Left lung (tissue), 10 donors: ENCODE measurements around the gene VWCE. TPM values are rescaled to one million over a fixed set of nuclear protein-coding genes. Genes with fewer than 3 reads are reported as not detected.

Experiments used
- ATAC-seq: fragments of 200-7000 bp; cut with Tn5 transposase; one replicate; pipeline ENCODE4 v1.9.1; 2020; ENCODE audit warnings: moderate library complexity
- DNase-seq, 4 donors: peaks; one replicate each; pipeline ENCODE4 v3.0.0-alpha.2; 2013 to 2020
- H3K27ac ChIP-seq, 2 donors: fragments of 200-600 bp; sonication (generic) in 1 of 2; one replicate each; pipeline versions ENCODE4 v1.5.0 to v1.8.0; 2020 to 2021
- H3K27me3 ChIP-seq, 2 donors: fragments of 200-600 bp; sonication (generic) in 1 of 2; one replicate each; pipeline versions ENCODE4 v1.5.0 to v1.8.0; 2020 to 2021
- H3K36me3 ChIP-seq, 2 donors: fragments of 200-600 bp; sonication (generic) in 1 of 2; one replicate each; pipeline versions ENCODE4 v1.5.0 to v1.8.0; 2020 to 2021
- H3K4me1 ChIP-seq, 2 donors: fragments of 200-600 bp; one replicate each; pipeline ENCODE4 v1.8.0; 2021
- H3K4me3 ChIP-seq, 2 donors: fragments of 200-600 bp; sonication (generic) in 1 of 2; one replicate each; pipeline versions ENCODE4 v1.5.0 to v1.8.0; 2020 to 2021; ENCODE audit warnings: mild to moderate bottlenecking in 1 of 2
- H3K9me3 ChIP-seq, 2 donors: fragments of 200-600 bp; sonication (generic) in 1 of 2; one replicate each; pipeline versions ENCODE4 v1.5.0 to v1.8.0; 2020 to 2021
- CTCF ChIP-seq, 2 donors: fragments of 200-600 bp; sonication (generic) in 1 of 2; IDR thresholded peaks; one replicate each; pipeline versions ENCODE4 v1.5.0 to v1.8.0; 2021; ENCODE audit warnings: antibody characterized with exemption in 2 of 2
- intact Hi-C, 2 donors: fragments of 100-400 bp; cut with DNase I; formaldehyde crosslinking; loops; one replicate each; pipeline versions ENCODE4 v1.11.2 to v1.14.2; 2022
- polyA plus RNA-seq, 6 donors: library from polyadenylated mRNA; unstranded; fragments of 120-200 nt; gene quantifications; one replicate each; pipeline ENCODE4 v1.2.1, GENCODE V29; 2013; ENCODE audit not compliant: insufficient read length in 6 of 6
- total RNA-seq, 2 donors: library from RNA; stranded (reverse); fragmentation: NEBNext Ultra II Directional; extraction: Animal tissue kit (Norgen Biotek cat#: 25700); gene quantifications; one replicate each; pipeline ENCODE4 v1.2.1, GENCODE V29; 2021
- donor health status: DM: no; HTN: yes; CAD: no.
- donor health status: DM: no; HTN: no; CAD: no.

VWCE gene
- total and polyA plus RNA-seq, 8 donors: 0.55 to 3.6 (median 1.8) TPM

GRCh38 chr11:61277186-61278000 lies 17.7 kb downstream of the VWCE start:
- Histone ChIP-seq H3K4me1 (no peaks in the 10 kb centered on the region), H3K27ac (no peak overlapping the region), H3K9me3 (no peaks in the 10 kb centered on the region), H3K4me3 (no peak overlapping the region), H3K36me3 (no peaks in the 10 kb centered on the region), H3K27me3 (peaks cover 0 to 9% of the 10 kb centered on the region in 2 donors)
- TF ChIP-seq CTCF (IDR thresholded peaks at IDR 0.05): no peak
- ATAC-seq: no peak
- DNase-seq: no peak
- intact Hi-C loops: no loop called here

- intact Hi-C loops: no loop called here
- ATAC-seq (no peak), DNase-seq (no peak)
- Histone ChIP-seq H3K27me3 (no peaks in the 10 kb centered on the region), H3K9me3 (no peaks in the 10 kb centered on the region), H3K36me3 (no peaks in the 10 kb centered on the region), H3K4me3 (no peak overlapping the region), H3K27ac (no peak overlapping the region), H3K4me1 (no peaks in the 10 kb centered on the region)
- TF ChIP-seq CTCF (IDR thresholded peaks at IDR 0.05): no peak
Observed at GRCh38 chr11:61275191-61275590, 19.9 kb downstream of the VWCE start.

- no peak for TF ChIP-seq CTCF (IDR thresholded peaks at IDR 0.05)
- Histone ChIP-seq H3K9me3 (no peaks in the 10 kb centered on the region), H3K27ac (no peak overlapping the region), H3K36me3 (no peaks in the 10 kb centered on the region), H3K4me1 (no peaks in the 10 kb centered on the region), H3K4me3 (no peak overlapping the region), H3K27me3 (no peaks in the 10 kb centered on the region)
- intact Hi-C loops: no loop called here
- ATAC-seq: no peak
- DNase-seq: no peak
Observed at GRCh38 chr11:61274084-61274483, 21.0 kb downstream of the VWCE start.

- Histone ChIP-seq H3K36me3 (no peaks in the 10 kb centered on the region), H3K27ac (no peak overlapping the region), H3K27me3 (no peaks in the 10 kb centered on the region), H3K9me3 (no peaks in the 10 kb centered on the region), H3K4me1 (no peaks in the 10 kb centered on the region), H3K4me3 (no peak overlapping the region)
- ATAC-seq (peak; percentile 98), DNase-seq (peak in 2 of 4 donors; percentile 83 to 86)
- intact Hi-C loops: no loop called here
- TF ChIP-seq CTCF (IDR thresholded peaks at IDR 0.05): no peak
Observed at GRCh38 chr11:61273178-61274078, 21.7 kb downstream of the VWCE start.

GRCh38 chr11:61272731-61273130 lies 22.4 kb downstream of the VWCE start:
- no peaks in the 10 kb centered on the region for H3K9me3 ChIP-seq
- intact Hi-C loops: no loop called here
- H3K27ac ChIP-seq: no peak overlapping the region
- H3K4me1 ChIP-seq: no peaks in the 10 kb centered on the region
- ATAC-seq (no peak), DNase-seq (no peak)
- no peak overlapping the region for H3K4me3 ChIP-seq
- no peak for TF ChIP-seq CTCF (IDR thresholded peaks at IDR 0.05)
- no peaks in the 10 kb centered on the region for H3K27me3 ChIP-seq
- no peaks in the 10 kb centered on the region for H3K36me3 ChIP-seq
